Measurements from ENCODE around the gene GSE1.

- TF ChIP-seq CTCF (IDR thresholded peaks at IDR 0.05) (no peak), ZFX (IDR thresholded peaks at IDR 0.05; ENCODE audit: borderline replicate concordance) (no peak)
Observed at GRCh38 chr16:85719605-85720301, 106.6 kb downstream of the GSE1 start.
